T follicular helper cell (primary cell): ENCODE results near the gene PARP9.
"Not testable (repeated sequence)": the region's sequence is repeated elsewhere in the genome, so short reads cannot be mapped to it uniquely, and the experiment has no call there.

ENCODE experiments used
- DNase-seq: peaks from one replicate; pipeline ENCODE4 v3.0.0-alpha.2; 2020; ENCODE audit warnings: low read depth

Gene PARP9

DNA sequence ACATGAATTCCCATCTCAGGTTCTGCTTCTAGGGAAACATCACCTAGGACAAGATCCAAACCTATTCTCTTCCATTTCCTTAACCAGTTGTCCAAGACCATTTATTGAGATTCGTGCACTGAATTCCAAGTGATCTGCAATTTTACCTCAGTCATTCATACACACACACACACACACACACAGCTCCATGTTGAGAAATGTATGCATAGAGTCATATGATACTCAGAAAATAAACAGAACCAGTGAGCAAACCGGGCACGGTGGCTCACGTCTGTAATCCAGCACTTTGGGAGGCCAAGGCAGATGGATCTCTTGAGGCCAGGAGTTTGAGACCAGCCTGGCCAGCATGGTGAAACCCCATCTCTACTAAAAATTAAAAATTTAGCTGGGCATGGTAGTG is 43.2 kb downstream of the PARP9 start:
- no peak for DNase-seq

DNA sequence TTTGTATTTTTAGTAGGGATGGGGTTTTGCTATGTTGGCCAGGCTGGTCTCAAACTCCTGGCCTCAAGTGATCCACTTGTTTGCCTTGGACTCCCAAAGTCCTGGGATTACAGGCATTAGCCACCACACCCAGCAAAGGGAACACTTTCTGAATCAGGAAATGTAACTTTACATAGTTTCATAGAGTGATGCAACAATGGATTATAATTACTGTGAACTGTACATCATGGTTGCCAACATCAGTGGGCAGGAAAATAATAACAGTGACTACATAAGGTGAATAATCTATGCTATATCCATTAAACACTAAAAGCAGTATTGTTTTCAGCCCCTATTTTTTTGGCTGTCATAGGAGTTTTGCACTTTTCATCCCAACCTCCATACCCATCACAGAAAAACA is 44.4 kb downstream of the PARP9 start:
- no peak for DNase-seq

DNA sequence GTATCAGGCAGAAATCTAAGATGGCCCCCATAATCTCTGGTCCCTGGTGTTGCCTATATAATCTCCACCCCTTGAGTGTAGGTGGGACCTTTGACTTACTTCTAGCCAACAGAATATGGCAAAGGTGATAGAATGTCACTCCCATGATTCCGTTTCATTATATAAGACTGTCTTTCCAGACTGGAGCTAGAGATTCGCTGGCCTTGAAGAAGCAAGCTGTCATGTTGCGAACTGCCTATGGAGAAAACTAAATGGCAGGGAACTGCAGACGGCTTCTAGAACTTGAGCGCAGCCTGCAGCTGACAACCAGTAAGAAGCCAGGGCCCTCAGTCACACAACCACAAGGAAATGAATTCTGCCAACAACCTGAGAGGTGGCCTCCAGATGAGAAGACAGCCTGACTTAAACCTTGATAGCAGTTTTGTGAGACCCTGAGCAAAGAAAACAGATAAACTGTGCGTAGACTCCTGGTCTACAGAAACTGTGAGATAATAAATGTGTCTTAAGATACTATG is 47.2 kb downstream of the PARP9 start:
- no peak for DNase-seq

DNA sequence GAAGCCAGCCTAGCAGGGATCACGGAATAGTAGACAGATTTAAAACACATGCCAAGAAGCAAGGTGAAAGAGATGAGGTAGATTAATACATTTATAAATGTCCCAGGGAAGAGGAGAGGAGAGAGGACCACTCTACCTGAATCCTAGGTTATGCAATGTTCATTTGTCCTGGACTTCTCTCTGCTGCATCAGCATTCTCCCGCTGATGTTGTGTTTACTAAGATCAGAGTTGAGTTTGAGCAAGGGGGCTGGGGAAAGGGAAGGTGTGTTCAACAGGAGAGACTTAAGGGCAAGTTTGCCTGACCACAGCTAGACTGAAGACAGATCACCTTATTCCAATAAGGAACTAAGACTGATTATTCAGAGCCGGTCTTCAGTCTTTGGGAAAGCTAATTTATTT is 48.2 kb downstream of the PARP9 start:
- DNase-seq, result no peak

DNA sequence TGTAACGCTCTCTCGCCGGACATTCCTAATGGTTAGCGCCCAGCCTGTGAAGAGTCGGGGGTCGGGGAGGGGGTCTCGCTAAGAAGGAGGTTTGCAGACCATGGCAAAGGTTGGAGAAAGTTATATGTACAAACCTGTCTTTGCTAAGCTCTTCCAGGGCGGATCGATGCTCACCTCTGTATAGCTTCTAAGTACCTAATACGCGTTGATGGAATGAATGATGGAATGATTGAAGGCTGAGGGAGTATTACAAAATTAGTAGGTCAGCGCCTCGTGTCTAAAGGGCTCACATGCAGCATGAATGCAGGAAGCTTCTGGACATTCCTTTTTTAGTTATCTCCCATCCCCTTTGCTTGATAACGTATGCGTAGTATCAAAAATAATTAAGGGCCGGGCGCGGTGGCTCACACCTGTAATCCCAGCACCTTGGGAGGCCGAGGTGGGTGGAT is 49.1 kb downstream of the PARP9 start:
- DNase-seq, result no peak

DNA sequence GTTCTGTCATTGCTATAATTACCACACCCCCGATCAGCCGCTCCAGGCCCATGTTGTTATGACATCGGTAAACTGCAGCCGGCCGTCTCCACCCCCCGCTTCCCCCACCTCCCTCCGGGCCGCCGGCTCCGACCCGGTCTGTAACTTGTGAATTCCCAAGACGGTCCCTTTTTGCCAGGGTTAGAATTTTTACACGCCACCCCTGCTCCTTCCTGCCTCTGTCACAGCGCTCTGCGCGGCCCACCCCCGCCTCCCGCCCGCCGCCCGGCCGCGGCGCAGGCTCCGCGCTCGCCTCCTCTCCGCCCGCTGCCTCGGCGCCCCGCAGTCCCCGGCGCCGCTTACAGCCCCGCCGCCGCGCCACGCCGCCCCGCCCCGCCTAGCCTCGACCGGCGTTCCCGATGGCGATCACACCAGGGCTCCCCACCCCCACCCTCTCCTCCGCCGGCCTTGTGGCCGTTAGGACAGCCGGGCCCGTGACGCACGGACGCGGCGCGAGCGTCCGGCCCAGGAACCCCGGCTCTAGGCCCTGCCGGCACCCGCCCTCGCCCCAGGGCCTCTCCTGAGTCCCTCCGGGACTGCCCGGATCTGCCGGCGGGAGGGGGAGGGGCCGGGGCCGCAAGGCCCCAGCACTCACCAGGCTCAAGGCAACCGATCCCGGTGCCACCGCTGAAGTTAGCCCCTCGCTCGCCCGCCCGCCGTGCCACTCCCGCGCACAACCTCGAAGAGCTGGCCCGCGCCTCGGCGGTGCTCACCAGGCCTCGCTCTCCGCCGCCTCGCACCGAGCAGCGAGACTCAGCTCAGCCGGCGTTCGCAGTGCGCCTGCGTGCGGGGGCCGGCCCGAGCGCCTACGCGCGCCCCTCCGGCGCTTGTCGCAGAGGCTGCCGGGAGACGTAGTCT is 49.7 kb downstream of the PARP9 start, which contains the start of gene KPNA1:
KPNA1 (minus strand) TSS at position 817 of the 897 bp plus-strand sequence. CDS start 18,374 bp downstream, outside the sequence.
- peak; percentile 80 for DNase-seq

DNA sequence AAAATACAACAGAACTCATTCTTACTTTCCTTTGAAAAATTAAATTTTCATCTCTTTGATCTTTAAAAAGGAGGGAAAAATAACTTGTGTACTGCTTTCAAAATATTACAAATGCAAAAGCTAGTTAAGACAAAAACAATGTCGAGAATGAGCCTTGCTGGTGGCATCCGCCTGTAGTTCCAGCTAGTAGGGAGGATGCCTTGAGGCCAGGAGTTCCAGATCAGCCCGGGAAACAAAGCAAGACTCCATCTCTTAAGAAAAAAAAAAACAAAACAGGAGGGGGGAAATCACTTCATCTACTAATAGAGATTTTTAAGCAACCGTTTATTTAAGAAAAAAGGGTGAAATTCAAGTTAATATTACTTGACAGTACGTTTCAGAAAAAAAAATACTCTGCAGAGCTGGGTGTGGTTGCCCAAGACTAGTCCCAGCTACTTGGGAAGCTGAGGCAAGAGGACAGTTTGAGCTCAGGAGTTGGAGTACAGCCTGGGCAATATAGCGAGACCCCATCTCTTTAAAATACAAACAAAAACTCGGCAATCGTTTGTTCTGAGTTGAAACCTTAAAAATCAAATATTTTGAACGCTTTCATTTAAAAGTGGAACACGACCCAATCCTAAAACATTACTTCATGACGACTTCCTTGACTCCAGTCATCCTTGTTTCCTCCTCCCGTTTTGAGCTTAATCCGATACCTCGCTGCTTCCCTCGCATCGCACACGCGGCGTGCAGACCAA is 50.5 kb downstream of the PARP9 start:
- no peak for DNase-seq

DNA sequence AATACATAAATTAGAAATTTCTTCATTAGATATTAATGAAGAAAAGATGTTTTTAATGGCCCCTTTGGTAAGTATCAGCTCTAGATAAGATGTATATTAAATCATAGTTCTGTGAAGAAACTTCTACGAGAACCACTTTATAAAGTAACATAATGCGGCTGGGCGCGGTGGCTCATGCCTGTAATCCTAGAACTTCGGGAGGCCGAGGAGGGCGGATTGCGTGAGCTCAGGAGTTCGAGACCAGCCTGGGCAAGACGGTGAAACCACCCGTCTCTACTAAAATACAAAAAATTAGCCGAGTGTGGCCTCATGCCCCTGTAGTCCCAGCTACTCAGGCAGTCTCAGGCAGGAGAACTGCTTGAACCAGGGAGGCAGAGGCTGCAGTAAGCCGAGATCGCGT is 51.8 kb downstream of the PARP9 start:
- DNase-seq, result no peak

DNA sequence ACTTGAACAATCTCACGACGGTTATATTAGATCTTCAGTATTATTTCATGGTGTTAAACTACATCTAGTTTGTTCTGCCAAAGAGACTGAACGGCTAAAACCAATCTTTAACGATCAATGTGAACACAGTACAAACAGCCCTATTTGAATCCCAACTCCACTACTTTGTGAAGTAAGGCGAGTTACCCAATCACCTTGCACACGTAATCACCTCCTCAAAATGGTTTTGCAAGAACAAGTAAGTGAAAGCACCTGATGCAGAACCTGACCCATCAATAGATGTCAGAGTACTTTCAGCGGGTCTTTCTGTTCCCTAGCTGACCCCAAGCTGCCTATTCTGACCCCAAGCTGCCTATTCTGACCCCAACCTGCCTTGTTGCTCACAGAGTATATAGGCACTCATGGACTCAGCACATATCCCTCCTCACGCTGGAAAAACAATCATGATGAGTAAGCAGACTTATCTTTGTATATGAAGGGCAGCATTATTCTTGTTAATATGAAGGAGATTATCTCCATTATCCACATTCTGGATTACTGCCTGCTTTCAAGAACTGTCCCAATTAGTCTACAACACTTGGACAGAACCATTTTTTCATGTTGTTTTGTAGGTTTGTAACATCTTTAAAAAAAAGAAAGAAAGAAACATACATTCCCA is 53.1 kb downstream of the PARP9 start:
- DNase-seq, result no peak

DNA sequence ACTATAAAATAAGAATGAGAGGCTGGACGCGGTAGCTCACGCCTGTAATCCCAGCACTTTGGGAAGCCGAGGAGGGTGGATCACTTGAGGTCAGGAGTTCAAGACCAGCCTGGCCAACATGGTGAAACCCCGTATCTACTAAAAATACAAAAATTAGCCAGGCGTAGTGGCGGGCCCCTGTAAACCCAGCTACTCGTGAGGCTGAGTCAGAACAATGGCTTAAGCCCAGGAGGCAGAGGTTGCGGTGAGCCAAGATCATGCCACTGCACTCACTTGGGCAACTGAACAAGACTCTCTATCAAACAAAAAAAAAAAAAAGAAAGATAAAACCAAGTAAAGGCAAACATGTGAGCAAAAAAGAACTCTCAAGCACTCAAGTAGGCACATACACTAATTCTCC is 55.2 kb downstream of the PARP9 start:
- not testable (repeated sequence) for DNase-seq

DNA sequence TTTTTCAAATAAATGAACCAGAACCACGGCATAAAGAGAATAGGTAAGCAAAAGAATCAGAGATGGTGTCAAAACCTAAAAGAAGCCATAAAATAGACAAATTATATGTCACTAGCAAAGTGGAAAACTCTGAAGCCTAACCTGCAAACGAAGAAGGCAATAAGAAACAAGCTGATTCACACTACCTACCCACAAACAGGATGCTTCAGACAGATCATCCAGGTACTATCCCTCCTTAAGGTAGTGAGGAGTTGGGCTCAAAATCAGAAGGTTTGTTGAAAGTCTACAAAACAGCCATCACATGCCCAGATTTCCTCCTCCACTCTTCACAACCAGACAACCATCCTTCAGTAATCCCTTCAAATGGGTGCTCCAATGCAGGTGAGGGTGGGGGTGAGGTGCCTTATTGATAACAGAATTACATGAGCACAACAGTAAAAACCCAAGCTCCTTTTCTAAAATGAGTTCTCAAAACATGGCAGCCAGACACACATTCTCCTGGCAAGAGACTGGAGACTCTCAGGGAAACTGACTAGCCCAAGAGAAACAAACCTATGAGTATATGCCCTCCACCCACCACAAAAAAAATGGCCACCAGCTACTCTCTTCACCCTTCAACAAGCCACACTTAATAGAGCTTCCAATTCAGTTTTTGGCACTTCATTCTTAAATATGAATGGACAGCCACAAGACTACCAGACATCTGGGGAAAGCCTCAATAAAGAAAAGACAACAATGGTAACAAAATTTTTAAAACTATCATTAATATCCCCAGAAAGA is 55.8 kb downstream of the PARP9 start:
- no peak for DNase-seq

DNA sequence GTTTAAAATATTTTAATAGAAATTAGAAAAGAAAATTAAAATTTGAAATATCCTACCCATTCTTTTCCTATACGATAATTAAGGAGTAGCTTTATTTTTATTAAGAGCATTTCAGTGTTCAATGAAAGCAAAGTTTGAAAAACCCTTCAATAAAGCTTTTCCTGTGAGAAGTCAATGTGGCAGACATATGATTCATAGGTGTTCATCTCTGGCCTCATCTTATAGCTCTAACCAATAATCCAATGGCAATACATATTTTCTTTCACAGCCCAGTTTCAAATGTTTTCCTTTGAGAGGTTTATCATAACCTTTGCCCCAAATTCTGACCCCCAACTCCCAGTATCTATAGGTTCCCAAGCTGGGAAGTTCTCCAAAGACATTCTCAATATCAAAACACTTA is 57.6 kb downstream of the PARP9 start:
- DNase-seq, result no peak

DNA sequence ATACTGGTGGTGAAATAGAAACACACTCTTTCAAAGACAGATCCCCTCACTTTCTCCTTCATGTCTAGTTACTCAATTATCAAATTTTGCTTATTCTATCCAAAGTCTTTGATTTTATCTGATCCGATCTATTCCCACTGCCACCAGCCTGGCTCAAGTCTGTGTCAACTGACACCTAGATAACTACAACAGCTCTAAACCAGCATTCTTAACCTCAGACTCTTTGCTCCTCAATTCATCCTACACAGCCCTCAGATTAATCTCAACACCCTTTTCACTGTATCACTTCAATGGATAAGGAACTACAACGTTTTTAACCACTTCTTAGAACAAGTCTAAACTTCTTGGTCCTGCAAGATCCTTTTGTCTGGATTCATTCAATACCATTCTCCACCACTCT is 58.4 kb downstream of the PARP9 start:
- DNase-seq, result no peak

DNA sequence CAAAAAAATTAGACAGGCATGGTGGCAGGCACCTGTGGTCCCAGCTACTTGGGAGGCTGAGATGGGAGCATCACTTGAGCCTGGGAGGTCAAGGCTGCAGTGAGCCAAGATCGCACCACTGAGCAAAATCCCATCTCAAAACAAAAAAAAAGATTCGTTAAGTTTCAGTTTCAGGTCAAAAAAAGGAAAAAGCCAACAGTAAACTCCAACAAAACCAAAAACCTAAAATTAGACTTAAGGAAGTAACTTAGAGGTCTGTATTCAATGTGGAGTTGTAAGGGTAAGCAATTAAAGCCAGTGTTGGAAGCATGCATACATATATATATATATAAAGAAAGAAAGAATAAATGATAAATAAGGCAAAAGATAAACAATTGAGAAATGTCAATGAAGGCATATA is 61.2 kb downstream of the PARP9 start:
- no peak for DNase-seq

DNA sequence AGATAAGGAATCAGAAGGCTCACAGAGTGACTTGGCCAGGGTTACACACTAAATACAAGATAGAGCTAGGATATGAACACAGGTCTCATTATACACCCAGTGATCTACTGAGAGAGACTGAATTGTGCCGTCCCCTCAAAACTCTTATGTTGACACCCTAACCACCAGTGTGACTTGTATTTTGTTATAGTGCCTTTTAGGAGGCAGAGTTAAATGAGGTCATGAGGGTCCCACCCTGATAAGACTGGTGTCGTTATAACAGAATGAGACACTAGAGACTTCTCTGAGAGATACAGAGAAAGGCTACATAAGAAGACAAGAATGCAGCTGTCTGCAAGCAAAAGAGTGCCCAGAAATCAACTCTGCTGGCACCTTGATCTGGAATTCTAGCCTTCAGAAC is 62.0 kb downstream of the PARP9 start:
- DNase-seq, result no peak

DNA sequence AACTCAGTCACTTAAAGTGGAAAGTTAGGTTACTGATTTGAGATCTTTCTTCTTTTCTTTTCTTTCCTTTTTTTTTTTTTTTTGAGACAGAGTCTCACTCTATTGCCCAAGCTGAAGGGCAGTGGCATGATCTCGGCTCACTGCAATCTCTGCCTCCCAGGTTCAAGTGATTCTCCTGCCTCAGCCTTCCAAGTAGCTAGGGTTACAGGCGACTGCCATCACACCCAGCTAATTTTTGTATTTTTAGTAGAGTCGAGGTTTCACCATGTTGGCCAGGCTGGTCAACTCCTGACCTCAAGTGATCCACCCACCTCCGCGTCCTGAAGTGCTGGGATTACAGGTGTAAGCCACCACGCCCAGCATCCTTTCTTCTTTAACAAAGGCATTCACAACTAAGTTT is 63.1 kb downstream of the PARP9 start:
- DNase-seq, result not testable (repeated sequence)

DNA sequence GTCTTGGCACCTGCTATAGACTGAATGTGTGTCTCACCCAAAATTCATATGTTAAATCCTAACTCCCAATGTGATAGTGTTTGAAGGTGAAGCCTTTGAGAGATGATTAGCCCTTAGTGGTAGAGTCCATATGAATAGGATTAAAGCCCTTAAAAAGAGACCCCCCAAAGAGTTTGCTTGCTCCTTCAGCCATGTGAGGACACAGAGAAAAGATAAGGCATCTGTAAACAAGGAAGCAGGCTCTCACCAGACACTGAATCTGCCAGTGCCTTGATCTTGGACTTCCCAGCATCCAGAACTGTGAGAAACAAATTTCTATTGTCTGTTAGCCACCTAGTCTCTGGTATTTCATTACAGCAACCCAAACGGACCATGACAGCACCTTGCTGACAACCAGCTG is 65.9 kb downstream of the PARP9 start:
- no peak for DNase-seq

DNA sequence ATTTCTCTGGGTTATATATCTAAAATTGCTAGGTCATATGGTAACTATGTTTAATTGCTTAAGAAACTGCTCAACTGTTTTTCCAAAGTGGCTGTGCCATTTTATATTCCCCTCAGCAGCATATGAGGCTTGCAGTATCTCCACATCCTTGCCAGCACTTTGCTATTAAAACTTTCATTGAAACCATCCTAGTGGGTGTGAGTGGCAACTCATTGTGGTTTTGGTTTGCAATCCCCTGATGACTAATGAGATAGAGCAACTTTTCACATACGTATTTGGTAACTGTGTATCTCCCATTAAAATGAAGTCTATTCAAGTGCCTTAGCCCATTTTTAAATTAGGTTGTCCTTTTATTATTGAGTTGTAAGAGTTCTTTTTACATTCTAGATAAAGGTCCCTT is 66.7 kb downstream of the PARP9 start:
- no peak for DNase-seq

DNA sequence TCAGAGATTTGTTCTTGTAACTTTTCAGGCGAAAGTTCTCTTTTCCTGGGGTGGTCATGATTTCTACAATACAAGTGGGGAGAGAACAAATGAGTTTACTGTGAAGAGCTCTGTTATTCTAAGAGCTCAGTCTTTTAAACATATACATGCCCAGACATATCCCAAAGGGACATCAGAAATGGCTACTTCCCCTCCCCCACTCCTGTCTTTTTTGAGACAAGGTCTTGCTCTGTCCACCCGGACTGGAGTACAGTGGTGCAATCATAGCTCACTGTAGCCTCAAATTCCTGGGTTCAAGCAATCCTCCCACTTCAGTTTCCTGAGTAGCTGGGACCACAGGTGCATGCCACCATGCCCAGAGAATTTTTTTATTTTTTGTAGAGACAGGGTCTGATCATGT is 67.6 kb downstream of the PARP9 start:
- no peak for DNase-seq

DNA sequence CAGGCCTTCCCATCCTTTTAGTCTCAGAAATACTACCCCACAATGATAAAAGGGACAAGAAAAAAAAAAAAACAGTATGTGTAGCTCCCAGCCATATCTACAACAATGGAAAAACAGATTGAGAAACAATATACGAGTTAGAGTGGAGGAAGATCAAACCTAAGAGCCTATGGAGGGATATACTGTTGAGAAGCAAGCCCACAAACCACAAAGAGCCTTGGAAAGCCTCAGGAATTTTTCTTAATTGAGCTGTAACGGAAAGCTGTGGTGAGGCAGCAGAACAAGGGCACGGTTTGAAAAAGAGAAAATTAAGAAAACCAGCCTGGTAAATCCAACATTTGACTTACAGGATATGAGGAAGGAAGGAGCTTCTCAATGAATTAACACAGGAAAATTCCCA is 70.8 kb downstream of the PARP9 start:
- no peak for DNase-seq

DNA sequence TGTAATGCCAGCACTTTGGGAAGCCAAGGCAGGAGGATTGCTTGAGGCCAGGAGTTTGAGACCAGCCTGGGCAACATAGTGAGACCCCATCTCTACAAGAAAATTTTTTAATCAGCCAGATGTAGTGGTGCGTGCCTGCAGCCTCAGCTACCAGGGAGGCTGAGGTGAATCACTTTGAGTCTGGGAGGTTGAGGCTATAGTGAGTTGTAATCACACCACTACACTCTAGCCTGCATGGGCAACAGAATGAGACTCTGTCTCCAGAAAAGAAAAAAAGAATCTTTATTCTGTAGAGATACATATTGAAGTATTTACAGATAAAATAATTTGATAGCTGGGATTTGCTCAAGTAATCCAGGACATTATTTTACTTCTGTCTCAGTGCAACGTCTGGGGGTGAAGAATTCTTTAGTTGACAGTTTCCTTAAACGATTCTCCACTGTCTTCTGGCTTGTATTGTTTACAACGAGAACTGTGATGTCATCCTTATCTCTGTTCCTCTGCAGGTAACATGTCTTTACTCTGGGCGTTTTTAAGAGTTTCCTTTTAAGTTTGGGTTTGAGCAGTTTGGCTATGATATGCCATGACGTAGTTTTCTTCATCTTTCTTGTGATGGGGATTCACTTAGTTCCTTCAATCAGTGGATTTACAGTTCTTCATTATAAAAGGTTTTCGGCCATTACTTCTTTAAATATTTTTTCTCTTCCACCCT is 75.7 kb downstream of the PARP9 start:
- no peak for DNase-seq
